Suppressor macrophage treated with lipopolysaccharide for 1 hour (primary cell): ENCODE data around the gene CTSH.
A peak's percentile ranks its signal among the peaks of the same experiment; 100 is the strongest.
"Not testable (repeated sequence)": the region's sequence is repeated elsewhere in the genome, so short reads cannot be mapped to it uniquely, and the experiment has no call there.

Experiments used
- DNase-seq, 3 donors: peaks; one replicate each; pipeline ENCODE4 v3.0.0-alpha.2; 2020 to 2022

Gene CTSH

DNA sequence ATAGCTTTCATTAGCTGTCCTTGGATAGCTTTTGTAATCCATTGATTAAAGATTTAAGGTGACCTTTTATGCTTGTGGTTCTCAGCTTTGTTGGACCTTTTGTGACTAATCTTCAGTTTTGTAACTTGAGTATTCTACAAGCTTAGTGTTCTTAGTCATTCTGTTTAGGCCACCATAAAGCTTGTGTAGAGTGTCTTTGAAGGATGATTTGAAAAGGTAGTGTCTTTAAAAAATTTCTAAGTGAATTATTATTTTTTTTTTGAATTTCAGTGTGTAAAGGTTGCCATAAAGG, 64.7 kb downstream of the CTSH start:
- DNase-seq = peak in 2 of 3 donors; percentile 41 to 44

DNA sequence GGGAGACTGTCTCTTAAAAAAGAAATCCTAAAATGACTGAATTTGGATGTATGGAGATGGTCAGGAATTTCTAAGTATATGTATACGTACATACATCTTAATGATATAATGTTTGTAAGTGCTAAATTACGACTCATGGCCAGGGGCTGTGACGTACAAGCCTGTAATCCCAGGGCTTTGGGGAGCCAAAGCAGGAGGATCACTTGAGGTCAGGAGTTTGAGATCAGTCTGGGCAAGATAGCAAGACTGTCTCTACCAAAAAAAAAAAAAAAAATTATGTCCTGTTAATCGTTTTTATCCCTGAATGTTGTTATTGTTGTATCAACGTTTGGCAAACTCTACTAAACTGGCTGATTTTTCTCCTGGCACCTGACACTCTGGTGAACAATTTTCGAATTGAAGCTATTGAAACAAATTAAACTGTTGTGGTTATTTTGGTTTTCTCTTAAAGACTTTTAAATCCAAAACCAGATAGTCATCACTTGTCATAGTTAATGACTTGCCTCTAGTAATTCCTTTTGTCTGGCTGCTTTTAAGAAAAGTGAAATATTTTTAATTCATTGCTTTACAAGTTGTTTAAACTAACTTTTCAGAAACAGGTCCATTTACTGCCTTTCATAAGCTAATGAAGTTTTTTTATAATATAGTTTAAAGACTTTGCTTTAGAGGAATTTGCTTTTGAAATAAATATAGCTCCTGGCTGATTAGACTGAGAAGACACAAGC, 65.2 kb downstream of the CTSH start:
- DNase-seq = no peak

- DNase-seq = peak; percentile 19 to 49 (median 48)
Observed at GRCh38 chr15:78878356-78878755, 66.5 kb downstream of the CTSH start.

DNA sequence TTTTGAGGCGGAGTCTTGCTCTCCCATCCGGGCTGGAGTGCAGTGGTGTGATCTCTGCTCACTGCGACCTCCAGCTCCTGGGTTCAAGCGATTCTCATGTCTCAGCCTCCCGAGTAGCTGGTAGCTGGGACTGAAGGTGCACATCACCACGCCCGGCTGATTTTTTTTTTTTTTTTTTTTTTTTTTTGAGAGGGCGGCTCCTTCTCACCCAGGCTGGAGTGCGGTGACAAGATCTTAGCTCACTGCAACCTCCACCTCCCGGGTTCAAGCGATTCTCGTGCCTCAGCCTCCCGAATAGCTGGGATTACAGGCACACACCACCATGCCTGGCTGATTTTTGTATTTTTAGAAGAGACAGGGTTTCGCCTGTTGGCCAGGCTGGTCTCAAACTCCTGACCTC, 67.9 kb downstream of the CTSH start:
- DNase-seq = not testable (repeated sequence)

DNA sequence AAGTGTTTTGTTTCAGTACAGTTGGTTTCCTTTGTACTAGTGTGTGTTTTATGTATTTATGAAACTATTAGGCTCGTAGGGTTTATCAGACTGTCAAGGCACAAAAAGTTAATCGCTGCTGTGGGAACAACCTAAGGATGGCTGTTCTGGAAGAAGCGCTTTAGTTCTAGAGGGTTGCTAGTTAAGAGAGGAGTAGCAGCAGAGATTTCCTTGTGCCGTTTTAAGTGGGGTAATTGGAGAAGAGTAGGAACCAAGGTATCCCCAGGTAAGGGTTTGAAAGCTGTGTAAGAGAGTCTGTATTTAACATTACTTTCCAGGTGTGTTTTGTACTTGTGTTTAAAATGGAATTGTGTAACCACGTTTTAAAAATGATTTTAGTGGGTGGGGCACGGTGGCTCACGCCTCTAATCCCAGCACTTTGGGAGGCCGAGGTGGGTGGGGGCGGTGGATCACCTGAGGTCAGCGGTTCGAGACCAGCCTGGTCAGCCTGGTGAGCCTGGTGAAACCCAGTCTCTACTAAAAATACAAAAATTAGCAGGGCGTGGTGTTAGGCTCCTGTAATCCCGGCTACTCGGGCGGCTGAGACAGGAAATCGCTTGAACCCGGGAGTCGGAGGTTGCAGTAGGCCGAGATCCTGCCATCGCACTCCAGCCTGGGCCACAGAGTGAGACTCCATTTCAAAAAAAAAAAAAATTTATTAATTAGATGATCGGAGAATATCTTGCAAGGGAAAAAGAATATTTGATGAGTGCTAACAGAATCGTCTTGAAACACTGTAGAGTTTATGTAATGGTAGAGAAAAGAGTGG, 69.5 kb downstream of the CTSH start:
- no peak for DNase-seq

DNA sequence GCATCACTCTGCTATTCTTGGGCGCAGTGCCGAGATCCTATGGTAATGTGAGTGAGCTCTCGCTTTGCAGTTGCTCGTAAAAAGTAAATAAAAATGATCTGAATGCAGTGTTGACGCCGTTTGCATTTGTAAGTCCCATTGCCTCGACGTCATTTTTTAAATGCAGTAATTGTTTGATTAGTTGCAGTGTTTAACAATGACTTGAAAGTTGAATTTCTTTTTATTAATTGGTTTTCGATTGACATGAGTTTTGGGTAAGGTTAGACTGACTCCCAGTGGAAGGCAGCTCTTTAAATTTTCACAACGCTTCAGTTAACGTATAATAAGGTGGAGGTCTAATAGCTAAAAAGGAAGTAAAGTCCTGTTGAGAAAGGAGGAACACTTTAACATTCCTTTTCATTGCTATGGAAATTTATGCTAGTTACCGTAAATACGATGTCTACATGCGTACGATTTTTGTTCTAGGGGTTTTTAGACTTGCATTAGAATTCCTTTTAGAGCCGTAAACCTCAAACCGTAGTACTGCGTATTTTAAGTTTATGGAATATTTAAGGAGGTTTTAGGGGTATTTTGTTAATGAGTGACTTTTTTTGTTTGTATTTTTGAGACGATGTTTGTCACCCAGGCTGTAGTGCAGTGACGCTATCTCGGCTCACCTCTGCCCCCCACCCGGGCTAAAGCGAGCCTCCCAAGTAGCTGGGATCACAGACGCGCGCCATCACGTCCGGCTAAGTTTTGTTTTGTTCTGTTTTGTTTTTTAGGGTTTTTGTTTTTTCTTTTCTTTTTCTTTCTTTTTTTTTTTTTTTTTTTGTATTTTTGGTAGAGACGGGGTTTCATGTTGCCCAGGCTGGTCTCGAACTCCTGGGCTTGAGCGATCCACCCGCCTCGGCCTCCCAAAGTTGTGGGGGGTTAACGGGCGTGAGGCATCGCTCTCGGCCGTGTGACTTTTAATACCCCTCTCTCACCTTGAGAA, 70.8 kb downstream of the CTSH start:
- peak; percentile 37 to 72 (median 50) for DNase-seq

DNA sequence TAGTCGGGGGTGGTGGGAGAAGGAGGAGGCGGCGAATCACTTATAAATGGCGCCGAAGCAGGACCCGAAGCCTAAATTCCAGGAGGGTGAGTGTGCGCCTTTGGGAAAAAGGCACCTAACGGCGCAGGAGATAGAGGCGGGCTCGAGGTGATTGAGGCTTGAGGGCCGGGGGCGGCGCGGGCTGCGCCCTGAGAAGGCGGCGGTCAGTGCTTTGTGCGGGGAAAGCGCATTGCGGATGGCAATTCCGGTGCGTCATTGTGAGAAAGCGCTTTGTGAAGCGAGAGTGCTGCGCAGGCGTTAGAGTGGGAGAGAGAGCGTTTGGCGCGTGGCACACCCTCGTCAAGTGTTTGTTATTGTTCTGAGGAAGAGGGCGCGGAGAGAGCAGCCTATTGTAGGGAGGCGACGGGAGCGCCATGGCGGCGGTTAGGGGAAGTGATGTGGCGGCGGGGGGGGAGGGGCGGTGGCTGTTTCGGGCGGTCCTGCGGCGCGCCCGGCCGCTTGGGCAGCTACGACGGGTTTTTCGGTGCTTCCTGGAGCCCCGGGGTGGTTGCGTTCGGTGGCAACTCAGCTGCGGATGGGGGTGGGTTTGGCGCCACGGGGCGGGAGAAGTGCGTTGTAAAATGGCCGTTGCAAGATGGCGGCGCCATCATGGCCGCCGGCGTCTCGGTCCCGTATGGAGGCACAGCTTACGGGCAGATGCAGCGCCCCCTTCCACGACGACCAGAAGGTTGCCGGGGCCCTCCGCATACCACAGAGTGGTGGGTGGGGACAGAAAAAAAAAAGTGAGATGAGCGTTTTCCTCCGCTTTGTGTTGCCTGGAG, 71.7 kb downstream of the CTSH start:
- DNase-seq = peak; percentile 94 to 96 (median 94)

DNA sequence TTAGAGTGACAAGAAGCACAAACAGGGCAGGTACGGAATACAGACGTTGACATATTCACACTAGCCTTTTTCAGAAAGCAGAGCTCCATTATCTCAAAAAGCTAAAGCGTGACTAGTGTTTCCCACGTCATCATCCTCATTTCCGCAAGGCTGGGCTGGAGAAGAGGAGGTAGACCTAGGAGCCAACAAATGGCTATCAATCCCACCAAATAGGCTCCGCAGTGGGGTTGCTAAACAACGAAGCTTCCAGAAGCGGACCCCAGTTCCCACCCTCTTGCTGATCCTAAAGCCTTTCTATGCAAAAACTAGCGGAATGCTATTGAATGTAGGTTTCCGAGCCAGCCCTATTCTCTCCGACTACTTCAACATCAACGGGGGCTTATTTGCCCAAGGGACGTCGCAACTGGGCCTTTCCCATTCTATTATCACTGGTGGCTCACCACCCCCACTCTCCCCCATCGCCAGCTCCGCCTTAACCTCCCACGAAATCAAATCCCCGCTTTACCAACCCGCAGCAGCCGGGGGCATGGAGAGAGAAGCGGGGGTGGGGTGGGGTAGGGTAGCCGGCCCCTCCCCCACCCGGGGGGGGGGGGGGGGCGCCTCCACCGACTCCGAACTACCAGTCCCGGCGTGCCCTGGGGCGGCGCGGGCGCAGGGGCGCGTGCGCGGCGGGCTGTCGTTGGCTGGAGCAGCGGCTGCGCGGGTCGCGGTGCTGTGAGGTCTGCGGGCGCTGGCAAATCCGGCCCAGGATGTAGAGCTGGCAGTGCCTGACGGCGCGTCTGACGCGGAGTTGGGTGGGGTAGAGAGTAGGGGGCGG, 72.5 kb downstream of the CTSH start, which contains the start of gene MORF4L1:
MORF4L1 (plus strand) TSS at position 736 of the 817 bp plus-strand sequence. CDS start 128 bp downstream, outside the sequence.
- peak; percentile 95 to 98 (median 97) for DNase-seq

- DNase-seq = not testable (repeated sequence)
Observed at GRCh38 chr15:78871483-78872127, 73.2 kb downstream of the CTSH start.
